Activated gamma-delta T cell (primary cell): ENCODE measurements around the gene CEP83.
"Not testable (repeated sequence)": the region's sequence is repeated elsewhere in the genome, so short reads cannot be mapped to it uniquely, and the experiment has no call there.

Experiments used
- DNase-seq: peaks from one replicate; lab custom pipeline; 2025; lab: John Stamatoyannopoulos, UW

The CEP83 gene

GRCh38 chr12:94430304-94430703, 29.4 kb downstream of the CEP83 start:
- DNase-seq, result no peak

- no peak for DNase-seq
Measured at GRCh38 chr12:94429633-94430032, 30.0 kb downstream of the CEP83 start.

GRCh38 chr12:94429191-94429590, 30.5 kb downstream of the CEP83 start:
- DNase-seq, result no peak

GRCh38 chr12:94427501-94428381, 31.9 kb downstream of the CEP83 start:
- no peak for DNase-seq

DNA sequence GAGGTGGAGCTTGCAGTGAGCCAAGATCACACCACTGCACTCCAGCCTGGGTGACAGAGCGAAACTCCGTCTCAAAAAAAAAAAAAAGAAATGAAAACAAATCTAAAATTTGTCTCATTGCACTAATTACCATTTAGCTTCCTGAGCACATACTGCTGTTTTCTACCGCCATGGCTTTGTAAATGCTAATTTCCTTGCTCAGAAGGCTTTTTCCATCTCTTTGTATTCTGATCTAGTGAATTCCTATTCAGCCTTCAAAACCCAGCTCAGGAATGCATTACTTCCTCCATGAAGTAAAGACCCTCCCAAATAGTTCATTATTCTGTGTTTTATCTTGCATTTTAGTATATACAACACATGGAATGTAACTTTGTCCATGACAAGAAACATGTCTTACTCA, 33.6 kb downstream of the CEP83 start:
- no peak for DNase-seq

DNA sequence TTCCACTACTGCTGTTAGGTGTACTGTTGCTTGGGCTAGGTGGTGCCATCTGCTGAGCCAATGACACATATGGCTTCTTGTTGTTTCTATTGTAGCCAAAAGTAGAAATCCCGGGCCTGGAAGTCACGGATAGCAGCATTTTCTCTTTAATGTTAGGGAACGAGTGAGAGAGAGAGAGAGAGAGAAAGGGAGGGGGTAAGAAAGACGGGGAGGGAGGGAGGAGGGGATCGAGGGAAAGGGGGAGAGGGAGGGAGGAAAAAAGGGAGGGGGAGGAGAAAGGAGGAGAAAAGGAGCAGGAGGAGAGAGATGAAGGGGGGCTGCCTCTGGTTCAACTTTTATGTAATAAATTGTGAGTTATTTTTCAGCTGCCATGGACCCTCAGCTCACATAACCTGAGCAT, 34.8 kb downstream of the CEP83 start:
- not testable (repeated sequence) for DNase-seq

GRCh38 chr12:94421868-94422740, 37.6 kb downstream of the CEP83 start:
- no peak for DNase-seq

DNA sequence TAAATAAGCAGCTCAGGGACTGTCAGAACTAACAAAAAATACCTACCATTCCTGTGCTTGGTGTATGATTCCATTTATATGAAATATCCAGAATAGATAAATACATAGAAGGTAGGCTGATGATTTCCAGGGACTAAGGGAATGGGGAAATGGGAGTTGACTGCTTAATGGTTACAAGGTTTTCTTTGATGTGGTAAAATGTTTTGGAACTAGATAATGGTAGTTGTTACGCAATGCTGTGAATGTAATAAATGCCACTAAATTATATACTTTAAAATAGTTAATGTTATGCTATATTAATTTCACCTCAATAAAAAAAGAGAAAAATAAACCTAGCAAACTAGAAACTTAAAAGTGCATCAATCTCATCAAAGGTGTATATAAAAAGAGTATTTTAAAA, 41.1 kb downstream of the CEP83 start:
- DNase-seq, result no peak

GRCh38 chr12:94416613-94417012, 43.1 kb downstream of the CEP83 start:
- no peak for DNase-seq

GRCh38 chr12:94415066-94415465, 44.6 kb downstream of the CEP83 start:
- DNase-seq, result no peak

GRCh38 chr12:94405413-94406116, 54.1 kb downstream of the CEP83 start:
- DNase-seq, result no peak

DNA sequence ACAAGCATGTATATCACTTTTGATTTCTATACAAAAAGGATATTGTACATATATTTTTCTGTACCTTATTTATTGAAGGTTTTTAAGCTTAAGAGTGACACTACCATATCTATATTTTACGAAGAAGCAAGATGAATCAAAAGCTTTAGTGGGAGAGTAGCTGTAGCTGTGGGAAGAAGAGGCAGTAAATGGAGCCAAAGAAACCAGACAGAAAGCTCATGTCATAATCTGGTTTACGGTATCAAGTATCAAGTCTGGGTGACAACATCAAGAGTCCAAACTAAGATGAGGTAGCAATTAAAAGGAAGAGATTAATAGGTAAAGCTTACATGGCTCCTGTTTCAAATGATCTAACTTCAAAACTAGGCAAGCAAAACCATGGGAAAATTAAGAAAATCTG, 54.8 kb downstream of the CEP83 start:
- DNase-seq, result no peak

DNA sequence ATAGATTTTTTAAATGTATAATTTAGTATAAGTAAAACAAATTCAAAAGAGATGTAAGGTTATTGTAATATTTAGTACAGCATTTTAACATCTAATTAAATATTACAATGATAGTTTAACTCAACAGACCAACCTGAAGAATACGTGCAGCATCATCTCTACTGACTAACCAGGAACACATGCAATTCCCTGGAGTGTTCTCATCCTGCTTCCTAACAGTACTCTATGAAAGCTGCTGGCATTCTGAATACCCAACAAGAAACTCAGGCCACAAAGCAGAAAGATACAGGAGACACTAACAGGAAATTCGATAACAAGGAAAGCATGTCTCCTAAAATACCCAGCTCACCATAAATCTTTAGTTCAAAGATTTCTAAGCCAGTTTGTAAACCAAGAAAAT, 58.3 kb downstream of the CEP83 start:
- no peak for DNase-seq

DNA sequence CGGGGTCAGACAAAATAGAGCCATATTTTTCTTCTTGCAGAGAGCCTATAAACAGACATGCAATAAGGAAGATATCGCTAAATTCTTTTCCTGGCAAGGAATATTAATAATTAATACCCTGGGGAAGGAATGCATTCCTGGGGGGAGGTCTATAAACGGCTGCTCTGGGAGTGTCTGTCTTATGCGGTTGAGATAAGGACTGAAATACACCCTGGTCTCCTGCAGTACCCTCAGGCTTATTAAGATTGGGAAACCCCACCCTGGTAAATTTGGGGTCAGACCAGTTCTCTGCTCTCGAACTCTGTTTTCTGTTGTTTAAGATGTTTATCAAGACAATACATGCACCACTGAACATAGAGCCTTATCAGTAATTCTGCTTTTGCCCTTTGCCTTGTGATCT, 61.0 kb downstream of the CEP83 start:
- not testable (repeated sequence) for DNase-seq

DNA sequence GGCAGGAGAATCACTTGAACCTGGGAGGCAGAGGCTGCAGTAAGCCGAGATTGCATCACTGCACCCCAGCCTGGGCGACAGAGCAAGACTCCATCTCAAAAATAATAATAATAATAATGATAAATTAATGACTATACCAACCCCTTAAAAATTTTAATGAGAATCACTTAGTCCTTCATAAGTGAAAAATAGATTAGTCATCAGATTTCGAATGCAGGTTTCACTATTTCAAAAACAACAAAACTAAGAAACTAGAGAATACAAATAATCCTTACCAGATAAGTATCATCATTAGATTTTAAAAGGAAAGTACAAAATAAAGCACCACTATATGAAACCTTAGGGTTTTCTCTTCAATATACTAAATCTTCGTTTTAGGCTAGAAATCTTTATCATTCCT, 62.3 kb downstream of the CEP83 start:
- no peak for DNase-seq

DNA sequence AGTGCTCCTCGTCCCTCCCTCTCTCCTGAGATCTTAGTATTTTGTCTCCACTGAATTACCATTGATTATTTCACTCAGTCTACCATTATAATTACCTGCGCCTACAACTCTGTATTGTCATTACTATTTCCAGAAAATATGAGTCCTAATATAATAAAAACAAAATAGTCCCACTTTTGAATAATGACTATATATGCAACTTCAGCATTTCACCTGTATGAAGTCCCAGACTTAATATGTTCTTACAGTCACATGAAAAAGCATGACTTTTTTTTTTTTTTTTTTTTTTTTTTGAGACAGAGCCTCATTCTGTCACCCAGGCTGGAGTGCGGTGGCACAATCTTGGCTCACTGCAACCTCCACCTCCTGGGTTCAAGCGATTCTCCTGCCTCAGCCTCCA, 63.7 kb downstream of the CEP83 start:
- not testable (repeated sequence) for DNase-seq

DNA sequence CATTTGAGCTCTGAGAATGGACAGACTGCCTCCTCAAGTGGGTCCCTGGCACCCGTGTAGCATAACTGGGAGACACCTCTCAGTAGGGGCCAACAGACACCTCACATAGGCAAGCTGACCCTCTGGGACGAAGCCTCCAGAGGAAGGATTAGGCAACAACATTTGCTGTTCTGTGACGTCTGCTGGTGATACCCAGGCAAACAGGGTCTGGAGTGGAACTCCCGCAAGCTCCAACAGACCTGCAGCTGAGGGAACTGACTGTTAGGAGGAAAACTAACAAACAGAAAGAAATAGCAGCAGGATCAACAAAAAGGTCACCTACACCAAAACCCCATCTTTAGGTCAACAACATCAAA, 69.6 kb downstream of the CEP83 start:
- DNase-seq, result no peak

GRCh38 chr12:94389482-94390129, 70.1 kb downstream of the CEP83 start:
- not testable (repeated sequence) for DNase-seq

GRCh38 chr12:94386422-94386821, 73.2 kb downstream of the CEP83 start:
- DNase-seq, result no peak

- DNase-seq, result no peak
Measured at GRCh38 chr12:94384030-94384429, 75.6 kb downstream of the CEP83 start.

GRCh38 chr12:94380507-94380906, 79.2 kb downstream of the CEP83 start:
- no peak for DNase-seq
